ENCODE measurements around the gene HSPA12B.

The HSPA12B gene

GRCh38 chr20:3729811-3730540, 2.5 kb upstream of the HSPA12B start:
- DNase-seq, result no peak

GRCh38 chr20:3730803-3731672, 1.4 kb upstream of the HSPA12B start:
- no peak for DNase-seq

GRCh38 chr20:3731944-3732326, 550 bp upstream of the HSPA12B start:
- no peak for DNase-seq

GRCh38 chr20:3733119-3733995, 872 bp downstream of the HSPA12B start:
- DNase-seq, result no peak

- DNase-seq, result peak in 1 of 3 experiments; percentile 17
These were observed 1.8 kb downstream of the HSPA12B start for GRCh38 chr20:3734111-3734843.

- DNase-seq, result no peak
These were observed 3.3 kb downstream of the HSPA12B start for GRCh38 chr20:3735768-3736167.

- DNase-seq, result peak in 2 of 3 experiments; percentile 13 to 50
These were observed 5.9 kb downstream of the HSPA12B start for GRCh38 chr20:3738111-3739053.

- DNase-seq, result peak in 1 of 3 experiments; percentile 32
These were observed 6.8 kb downstream of the HSPA12B start for GRCh38 chr20:3739054-3739925.

- no peak for DNase-seq
These were observed 7.5 kb downstream of the HSPA12B start for GRCh38 chr20:3739926-3740451.

- no peak for DNase-seq
These were observed 8.3 kb downstream of the HSPA12B start for GRCh38 chr20:3740615-3741301.

- DNase-seq, result peak in 1 of 3 experiments; percentile 30
These were observed 9.5 kb downstream of the HSPA12B start for GRCh38 chr20:3741836-3742458.

- DNase-seq, result no peak
These were observed 10.8 kb downstream of the HSPA12B start for GRCh38 chr20:3743251-3743650.

GRCh38 chr20:3744037-3744436, 11.6 kb downstream of the HSPA12B start:
- DNase-seq, result no peak

- DNase-seq, result peak; percentile 26 to 81 (median 45)
These were observed 12.6 kb downstream of the HSPA12B start for GRCh38 chr20:3744806-3745685.

- DNase-seq, result no peak
These were observed 13.2 kb downstream of the HSPA12B start for GRCh38 chr20:3745686-3746173.

- no peak for DNase-seq
These were observed 15.0 kb downstream of the HSPA12B start for GRCh38 chr20:3747471-3747870.

GRCh38 chr20:3748073-3748472, 15.6 kb downstream of the HSPA12B start:
- DNase-seq, result no peak
